Mucosa of descending colon (tissue), 3 donors: ENCODE results near the gene WNT3. TPM values are rescaled to one million over a fixed set of nuclear protein-coding genes. Genes with fewer than 3 reads are reported as not detected.

Source experiments
- ATAC-seq: fragments of 200-7000 bp; cut with Tn5 transposase; one replicate; pipeline ENCODE4 v1.9.1; 2020; ENCODE audit warnings: mild to moderate bottlenecking, moderate library complexity
- DNase-seq, 3 donors: peaks; one replicate each; pipeline ENCODE4 v3.0.0-alpha.2; 2020
- H3K36me3 ChIP-seq: fragments of 200-600 bp; one replicate; pipeline ENCODE4 v1.8.0; 2021; ENCODE audit warnings: low read depth, mild to moderate bottlenecking
- H3K4me1 ChIP-seq: fragments of 200-600 bp; one replicate; pipeline ENCODE4 v1.8.0; 2021; ENCODE audit warnings: low read depth, mild to moderate bottlenecking
- H3K4me3 ChIP-seq: fragments of 200-600 bp; one replicate; pipeline ENCODE4 v1.8.0; 2021; ENCODE audit warnings: mild to moderate bottlenecking
- H3K9me3 ChIP-seq: fragments of 200-600 bp; one replicate; pipeline ENCODE4 v1.8.0; 2021; ENCODE audit warnings: mild to moderate bottlenecking
- intact Hi-C, 2 donors: fragments of 100-400 bp; cut with DNase I in 1 of 2; cut with micrococcal nuclease in 1 of 2; formaldehyde crosslinking; loops; one replicate each; pipeline versions ENCODE4 v1.11.0 to v1.11.1; 2022; cut with DNase I, micrococcal nuclease
- total RNA-seq, 3 donors: library from RNA; stranded (reverse); fragmentation: NEBNext Ultra II Directional in 2 of 3; extraction: Animal tissue kit (Norgen Biotek cat#: 25700) in 2 of 3; gene quantifications; one replicate each; pipeline versions ENCODE4 v1.2.1 to v1.2.4, GENCODE V29; 2021 to 2023
- TF ChIP-seq, protein P1 (sequence below): fragments of 200-600 bp; IDR thresholded peaks from one replicate; pipeline ENCODE4 v1.8.0; 2022; ENCODE audit warnings: antibody characterized with exemption, mild to moderate bottlenecking
- donor health status: DM: no; HTN: no; CAD: no; lungs with moderate emphysema.
- donor health status: DM: no; HTN: no; CAD: no.
- donor health status: DM: no; HTN: yes; CAD: no.

The WNT3 gene
- total RNA-seq, 3 donors from 2014 or later, result 0.29 to 1.1 (median 0.41) TPM

DNA sequence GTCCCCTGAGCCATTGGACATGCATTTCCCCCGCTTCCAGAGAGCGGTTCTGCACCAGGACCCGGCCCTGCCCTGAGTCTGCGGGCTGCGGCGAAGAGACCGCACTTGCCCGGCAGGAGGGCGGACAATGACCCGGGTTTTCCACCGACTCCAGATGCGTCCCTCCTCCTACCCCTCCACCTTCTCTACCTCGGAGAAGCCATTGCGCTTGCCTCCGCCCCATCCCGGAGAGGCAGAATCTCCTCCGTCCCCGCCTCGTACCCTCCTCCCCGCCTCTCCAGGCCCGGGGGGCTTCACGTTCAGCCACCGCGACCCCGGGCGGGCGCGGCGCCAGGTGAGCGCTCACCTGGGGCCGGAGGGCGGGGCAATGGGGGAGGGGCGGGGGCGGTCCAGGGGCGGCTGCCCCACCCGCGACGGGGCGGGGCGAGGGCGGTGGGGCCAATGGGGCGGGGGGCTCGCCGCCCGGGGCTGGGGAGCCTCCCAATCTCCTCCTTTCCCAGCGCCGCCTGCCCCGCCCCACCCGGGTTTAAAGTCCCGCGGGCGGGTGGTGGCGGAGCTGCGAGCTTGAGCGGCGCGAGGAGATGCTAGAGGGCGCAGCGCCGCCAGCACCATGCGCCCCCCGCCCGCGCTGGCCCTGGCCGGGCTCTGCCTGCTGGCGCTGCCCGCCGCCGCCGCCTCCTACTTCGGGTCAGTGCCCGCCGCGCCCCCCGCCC is 32.7 kb upstream of the WNT3 start, which contains the start of gene WNT9B:
TSS of gene WNT9B (plus strand) at position 555 of the 713 bp plus-strand sequence. CDS start at position 611, 56 bp downstream.
- TF ChIP-seq, protein P1, sequence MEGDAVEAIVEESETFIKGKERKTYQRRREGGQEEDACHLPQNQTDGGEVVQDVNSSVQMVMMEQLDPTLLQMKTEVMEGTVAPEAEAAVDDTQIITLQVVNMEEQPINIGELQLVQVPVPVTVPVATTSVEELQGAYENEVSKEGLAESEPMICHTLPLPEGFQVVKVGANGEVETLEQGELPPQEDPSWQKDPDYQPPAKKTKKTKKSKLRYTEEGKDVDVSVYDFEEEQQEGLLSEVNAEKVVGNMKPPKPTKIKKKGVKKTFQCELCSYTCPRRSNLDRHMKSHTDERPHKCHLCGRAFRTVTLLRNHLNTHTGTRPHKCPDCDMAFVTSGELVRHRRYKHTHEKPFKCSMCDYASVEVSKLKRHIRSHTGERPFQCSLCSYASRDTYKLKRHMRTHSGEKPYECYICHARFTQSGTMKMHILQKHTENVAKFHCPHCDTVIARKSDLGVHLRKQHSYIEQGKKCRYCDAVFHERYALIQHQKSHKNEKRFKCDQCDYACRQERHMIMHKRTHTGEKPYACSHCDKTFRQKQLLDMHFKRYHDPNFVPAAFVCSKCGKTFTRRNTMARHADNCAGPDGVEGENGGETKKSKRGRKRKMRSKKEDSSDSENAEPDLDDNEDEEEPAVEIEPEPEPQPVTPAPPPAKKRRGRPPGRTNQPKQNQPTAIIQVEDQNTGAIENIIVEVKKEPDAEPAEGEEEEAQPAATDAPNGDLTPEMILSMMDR, result no peak
- intact Hi-C loops, result no loop called here
- H3K4me1 ChIP-seq, result peaks cover 10% of the 10 kb centered on the region
- ATAC-seq (peak; percentile 93), DNase-seq (peak in 2 of 3 donors; percentile 70 to 85)
- no peaks in the 10 kb centered on the region for H3K36me3 ChIP-seq
- H3K4me3 ChIP-seq, result no peak within 1 kb of the TSS
- H3K9me3 ChIP-seq, result no peaks in the 10 kb centered on the region

DNA sequence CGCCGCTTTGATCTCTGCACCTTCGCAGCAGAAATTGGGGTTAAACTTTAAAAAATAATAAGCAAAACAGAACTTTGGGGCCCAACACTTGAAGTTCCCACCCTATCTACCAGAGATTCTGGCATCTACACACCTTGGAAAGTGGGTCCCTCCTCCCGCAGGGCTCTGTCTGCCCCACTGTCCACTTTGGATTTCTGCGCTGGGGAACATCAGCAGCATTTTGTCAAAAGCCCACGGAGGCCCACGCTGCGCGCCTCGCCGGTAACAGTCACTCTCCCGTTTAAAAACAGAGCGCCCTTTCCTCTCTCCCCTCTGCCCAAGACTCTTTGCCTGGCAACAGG is 32.2 kb upstream of the WNT3 start:
- TF ChIP-seq, protein P1, result no peak
- Histone ChIP-seq H3K4me3 (no peak overlapping the region), H3K36me3 (no peaks in the 10 kb centered on the region), H3K4me1 (peaks cover 10% of the 10 kb centered on the region), H3K9me3 (no peaks in the 10 kb centered on the region)
- ATAC-seq (no peak), DNase-seq (no peak)
- intact Hi-C loops, result no loop called here

DNA sequence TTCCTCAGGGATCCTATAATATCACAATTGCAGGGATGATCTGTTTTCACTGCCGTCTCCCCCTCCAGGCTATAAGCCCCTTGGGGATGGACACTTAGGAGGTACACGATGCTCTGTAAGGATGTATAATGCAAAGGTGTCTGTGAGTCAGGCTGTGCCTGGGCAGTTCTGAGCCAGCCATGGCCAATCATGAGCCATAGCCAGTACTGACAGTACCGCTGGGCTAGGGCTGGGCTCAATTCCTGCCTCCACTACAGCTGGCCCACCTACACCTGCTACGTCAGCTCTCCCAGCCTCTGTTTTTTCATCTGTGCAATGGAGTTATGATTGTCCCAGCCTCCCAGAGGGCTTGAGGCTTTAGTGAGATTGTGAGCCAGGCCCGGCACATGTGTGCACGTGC is 30.0 kb upstream of the WNT3 start:
- intact Hi-C loops, result no loop called here
- H3K36me3 ChIP-seq, result no peaks in the 10 kb centered on the region
- H3K4me1 ChIP-seq, result peaks cover 10% of the 10 kb centered on the region
- ATAC-seq, result no peak
- H3K9me3 ChIP-seq, result no peaks in the 10 kb centered on the region
- no peak for DNase-seq
- TF ChIP-seq, protein P1, result no peak
- no peak overlapping the region for H3K4me3 ChIP-seq

DNA sequence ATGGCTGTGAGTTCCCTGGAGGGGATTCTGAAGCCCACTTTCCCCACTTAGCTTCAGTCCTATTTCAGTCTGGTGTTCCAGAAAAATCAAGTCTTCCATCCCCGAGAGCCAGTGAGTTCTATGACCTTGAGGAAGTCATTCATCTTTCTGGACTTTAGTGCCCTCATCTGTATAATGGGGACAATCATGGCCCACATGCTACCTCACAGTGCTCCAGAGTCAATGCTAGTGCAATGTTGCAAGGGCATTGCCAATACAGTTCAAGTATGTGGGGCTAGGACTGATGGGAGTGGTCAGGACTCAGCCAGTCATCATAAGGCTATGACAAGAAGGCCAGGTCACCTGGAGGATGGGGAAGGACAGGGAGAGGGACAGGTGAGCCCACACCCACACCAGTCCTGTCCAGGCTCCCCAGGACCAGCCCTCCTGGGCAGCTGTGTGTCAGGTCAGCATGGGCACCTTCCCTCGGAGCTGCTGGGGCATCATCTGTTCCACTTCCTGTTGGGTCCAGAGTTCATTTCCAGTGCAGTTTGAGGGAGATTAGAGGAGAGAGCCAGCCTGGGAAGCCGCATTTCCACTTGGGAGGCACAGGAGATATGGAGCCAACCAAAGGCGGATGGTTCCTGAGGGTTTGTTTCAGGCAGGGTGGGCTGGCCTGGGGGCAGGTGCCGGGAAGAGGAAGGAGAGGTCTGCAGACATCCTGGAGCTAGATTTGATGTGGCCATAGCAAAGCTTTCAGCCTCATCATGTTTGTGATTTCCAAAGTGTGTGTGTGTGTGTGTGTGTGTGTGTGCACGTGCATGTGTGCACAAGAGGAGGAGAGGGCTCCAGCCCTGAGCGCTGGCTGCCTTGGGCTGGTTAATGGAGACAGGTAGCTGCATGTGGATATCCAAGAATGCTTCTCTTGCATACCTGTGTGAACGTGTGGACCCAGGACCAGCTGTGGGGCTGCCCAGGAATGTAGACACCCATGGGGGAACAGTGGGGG is 29.0 kb upstream of the WNT3 start:
- DNase-seq, result peak in 1 of 3 donors; percentile 40
- H3K4me1 ChIP-seq, result peaks cover 10% of the 10 kb centered on the region
- no peaks in the 10 kb centered on the region for H3K36me3 ChIP-seq
- no peak overlapping the region for H3K4me3 ChIP-seq
- TF ChIP-seq, protein P1, result no peak
- intact Hi-C loops, result no loop called here
- peak; percentile 54 for ATAC-seq
- H3K9me3 ChIP-seq, result peaks cover 9% of the 10 kb centered on the region

DNA sequence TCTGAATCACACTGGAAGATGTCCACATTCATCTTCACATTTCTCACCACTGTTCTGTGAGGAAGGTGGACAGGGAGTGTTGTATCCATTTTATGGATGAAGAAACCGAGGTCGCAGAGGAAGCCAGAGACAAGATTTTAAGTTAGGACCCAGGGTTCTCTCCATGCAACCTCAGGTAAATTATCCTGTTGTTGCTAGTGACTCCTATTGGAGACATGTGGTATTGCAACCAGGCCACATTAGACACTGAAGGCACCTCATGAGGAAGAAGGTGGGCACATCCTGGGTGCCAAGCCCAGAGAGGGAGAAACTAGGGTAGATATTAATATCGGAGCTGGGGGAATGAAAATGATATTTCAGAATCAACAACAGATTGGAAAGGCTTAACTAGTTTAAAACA is 24.3 kb upstream of the WNT3 start:
- Histone ChIP-seq H3K4me3 (no peak overlapping the region), H3K9me3 (peaks cover 9% of the 10 kb centered on the region), H3K36me3 (no peaks in the 10 kb centered on the region), H3K4me1 (peaks cover 4% of the 10 kb centered on the region)
- DNase-seq, result no peak
- no peak for ATAC-seq
- TF ChIP-seq, protein P1, result no peak
- intact Hi-C loops, result no loop called here
